Keratinocyte (primary cell): ENCODE results near the gene LAMA1. TPM values are rescaled to one million over a fixed set of nuclear protein-coding genes. Genes with fewer than 3 reads are reported as not detected.

Source experiments
- DNase-seq: peaks from one replicate; pipeline ENCODE4 v3.0.0-alpha.2; 2011; ENCODE audit warnings: low read depth, missing footprints, low spot score
- FAIRE-seq: peaks from 2 replicates; lab custom pipeline; 2011; peaks lifted over from hg19 to GRCh38; lab: Jason Lieb, UNC
- H2AFZ ChIP-seq: 2 replicates; pipeline ENCODE4 v1.6.0; 2012; ENCODE audit warnings: low read length, control low read depth, inconsistent platforms; ENCODE audit not compliant: control insufficient read depth
- H3K27ac ChIP-seq: 2 replicates; pipeline ENCODE4 v1.5.1; 2011; ENCODE audit warnings: low read length; ENCODE audit not compliant: control insufficient read depth, insufficient read depth
- H3K27me3 ChIP-seq: 3 replicates; pipeline ENCODE4 v1.6.0; 2011; ENCODE audit warnings: low read length; ENCODE audit not compliant: control insufficient read depth, insufficient read depth; ENCODE audit errors: extremely low read depth
- H3K36me3 ChIP-seq, 2 experiments: 2 replicates in 1 of 2; 3 replicates in 1 of 2; pipeline ENCODE4 v1.5.1; 2011; ENCODE audit warnings: low read length in 2 of 2, mild to moderate bottlenecking in 1 of 2; ENCODE audit not compliant: control insufficient read depth in 2 of 2, insufficient read depth in 2 of 2; ENCODE audit errors: extremely low read depth in 1 of 2
- H3K4me1 ChIP-seq: 3 replicates; pipeline ENCODE4 v1.5.1; 2011; ENCODE audit warnings: low read length; ENCODE audit not compliant: control insufficient read depth, insufficient read depth; ENCODE audit errors: extremely low read depth
- H3K4me2 ChIP-seq: 3 replicates; pipeline ENCODE4 v1.6.0; 2011; ENCODE audit warnings: low read depth, low read length; ENCODE audit not compliant: control insufficient read depth, insufficient read depth; ENCODE audit errors: extremely low read depth
- H3K4me3 ChIP-seq, 3 experiments: fragments of 200-600 bp in 1 of 3; sonication (generic) in 1 of 3; 2 replicates in 2 of 3; 3 replicates in 1 of 3; pipeline ENCODE4 v1.5.1; 2011 to 2016; ENCODE audit warnings: low read length in 3 of 3, mild to moderate bottlenecking in 3 of 3, control low read depth in 2 of 3, inconsistent platforms in 1 of 3, low read depth in 1 of 3, mixed read lengths in 1 of 3, mixed run types in 1 of 3, moderate library complexity in 1 of 3; ENCODE audit not compliant: control insufficient read depth in 2 of 3, insufficient read depth in 2 of 3; ENCODE audit errors: extremely low read depth in 1 of 3
- H3K79me2 ChIP-seq: 2 replicates; pipeline ENCODE4 v1.6.0; 2012; ENCODE audit warnings: low read length; ENCODE audit not compliant: control insufficient read depth, insufficient read depth
- H3K9ac ChIP-seq: 3 replicates; pipeline ENCODE4 v1.6.0; 2011; ENCODE audit warnings: low read length; ENCODE audit not compliant: control insufficient read depth, insufficient read depth; ENCODE audit errors: extremely low read depth
- H3K9me1 ChIP-seq: 3 replicates; pipeline ENCODE4 v1.6.0; 2011; ENCODE audit warnings: low read length; ENCODE audit not compliant: control insufficient read depth, insufficient read depth; ENCODE audit errors: extremely low read depth
- H3K9me3 ChIP-seq: 2 replicates; pipeline ENCODE4 v1.5.1; 2012; ENCODE audit warnings: low read depth, low read length; ENCODE audit not compliant: control insufficient read depth
- H4K20me1 ChIP-seq: 3 replicates; pipeline ENCODE4 v1.6.0; 2011; ENCODE audit warnings: low read length; ENCODE audit not compliant: control insufficient read depth, insufficient read depth; ENCODE audit errors: extremely low read depth
- CTCF ChIP-seq, 3 experiments: IDR thresholded peaks in 1 of 3; conservative IDR thresholded peaks in 1 of 3; optimal IDR thresholded peaks in 1 of 3; 2 replicates in 2 of 3; 3 replicates in 1 of 3; pipeline versions ENCODE3 to v1.5.1; 2011; ENCODE audit warnings: low read length in 3 of 3, mild to moderate bottlenecking in 3 of 3, moderate library complexity in 2 of 3, control low read depth in 1 of 3, inconsistent platforms in 1 of 3; ENCODE audit not compliant: insufficient read depth in 2 of 3; ENCODE audit errors: extremely low read depth in 1 of 3
- EZH2 ChIP-seq: IDR thresholded peaks from one replicate; pipeline ENCODE4 v1.6.1; 2012; ENCODE audit warnings: inconsistent platforms, mild to moderate bottlenecking, low read length, moderate library complexity
- dilution Hi-C: fragments of 300-500 bp; cut with MboI; formaldehyde crosslinking; loops from one replicate; pipeline ENCODE4 v1.7.0; 2020; ENCODE audit warnings: low sequenced_read_pairs; ENCODE audit not compliant: extremely low pct_ligation_motif_present
- polyA plus RNA-seq, 5 experiments: library from polyadenylated mRNA; depleted of rRNA in 3 of 5; stranded (reverse) in 3 of 5; stranded (forward) in 1 of 5; unstranded in 1 of 5; fragments of >200 nt; gene quantifications; 1 replicate in 1 of 5; 2 replicates in 3 of 5; 3 replicates in 1 of 5; pipeline versions ENCODE4 v1.2.1 to v1.2.3, GENCODE V29; 2011 to 2012; ENCODE audit warnings: missing spikeins in 2 of 5, low read depth in 1 of 5, low replicate concordance in 1 of 5

The LAMA1 gene
- polyA plus RNA-seq, 1 donor (not counting 4 experiments of a cell fraction or from before 2014, with no cell fraction given): 2.1 TPM

- Histone ChIP-seq H3K9me3 (no peaks in the 10 kb centered on the region), H3K27me3 (no peaks in the 10 kb centered on the region), H4K20me1 (no peaks in the 10 kb centered on the region), H3K79me2 (no peaks in the 10 kb centered on the region), H2AFZ (no peak overlapping the region), H3K4me2 (no peak overlapping the region), H3K9me1 (no peaks in the 10 kb centered on the region), H3K36me3 (no peaks in the 10 kb centered on the region), H3K9ac (no peak overlapping the region), H3K4me1 (peaks cover 7% of the 10 kb centered on the region), H3K4me3 (no peak overlapping the region), H3K27ac (no peak overlapping the region)
- TF ChIP-seq EZH2 (no peak), CTCF (optimal IDR thresholded peaks at IDR 0.05 in 1 of 3, IDR thresholded peaks at IDR 0.05 in 1 of 3, conservative IDR thresholded peaks at IDR 0.05 in 1 of 3; ENCODE audit: extremely low read depth in 1 of 3, insufficient read depth in 2 of 3, low read length in 3 of 3) (no peak)
- DNase-seq: no peak
- FAIRE-seq: no peak
- dilution Hi-C loops: no loop called here
Measured at GRCh38 chr18:7068871-7069590, 48.6 kb downstream of the LAMA1 start.

DNA sequence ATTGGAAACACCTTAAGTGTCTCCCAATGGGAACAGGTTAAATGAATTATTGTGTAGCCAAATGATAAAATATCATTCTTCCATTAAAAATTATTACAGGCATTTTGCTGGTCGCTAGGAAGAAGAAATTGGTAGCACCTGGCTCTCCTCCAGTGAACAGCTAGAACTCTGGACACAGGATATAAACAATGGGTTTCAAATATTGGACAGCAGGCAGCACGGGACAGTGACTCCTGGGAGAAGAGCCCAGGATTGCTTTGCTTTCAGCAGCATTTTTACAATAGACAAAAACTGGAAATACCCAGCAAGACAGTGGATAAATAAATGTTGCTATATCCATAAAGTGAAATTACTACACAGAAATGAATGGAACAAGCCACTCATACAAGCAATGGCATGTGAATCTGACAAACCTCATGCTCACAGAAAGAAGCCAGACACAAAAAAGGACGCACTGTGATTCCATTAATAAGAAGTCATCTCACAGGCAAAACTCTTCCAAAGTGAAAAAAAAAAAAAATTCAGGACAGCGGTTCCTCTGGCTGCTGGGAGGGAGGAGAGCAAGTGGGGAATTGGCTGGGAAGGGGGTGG is 50.5 kb downstream of the LAMA1 start:
- dilution Hi-C loops: no loop called here
- FAIRE-seq (no peak), DNase-seq (no peak)
- H3K9me3 ChIP-seq: no peaks in the 10 kb centered on the region
- H2AFZ ChIP-seq: no peak overlapping the region
- H3K4me3 ChIP-seq: no peak overlapping the region
- H3K27ac ChIP-seq: no peak overlapping the region
- no peak overlapping the region for H3K4me2 ChIP-seq
- no peaks in the 10 kb centered on the region for H3K36me3 ChIP-seq
- H3K4me1 ChIP-seq: peaks cover 8% of the 10 kb centered on the region
- H3K79me2 ChIP-seq: no peaks in the 10 kb centered on the region
- H3K27me3 ChIP-seq: no peaks in the 10 kb centered on the region
- H3K9ac ChIP-seq: no peak overlapping the region
- no peaks in the 10 kb centered on the region for H4K20me1 ChIP-seq
- TF ChIP-seq CTCF (optimal IDR thresholded peaks at IDR 0.05 in 1 of 3, IDR thresholded peaks at IDR 0.05 in 1 of 3, conservative IDR thresholded peaks at IDR 0.05 in 1 of 3; ENCODE audit: extremely low read depth in 1 of 3, insufficient read depth in 2 of 3, low read length in 3 of 3) (no peak), EZH2 (no peak)
- no peaks in the 10 kb centered on the region for H3K9me1 ChIP-seq
